Measurements from ENCODE around the gene PIGW.

DNA sequence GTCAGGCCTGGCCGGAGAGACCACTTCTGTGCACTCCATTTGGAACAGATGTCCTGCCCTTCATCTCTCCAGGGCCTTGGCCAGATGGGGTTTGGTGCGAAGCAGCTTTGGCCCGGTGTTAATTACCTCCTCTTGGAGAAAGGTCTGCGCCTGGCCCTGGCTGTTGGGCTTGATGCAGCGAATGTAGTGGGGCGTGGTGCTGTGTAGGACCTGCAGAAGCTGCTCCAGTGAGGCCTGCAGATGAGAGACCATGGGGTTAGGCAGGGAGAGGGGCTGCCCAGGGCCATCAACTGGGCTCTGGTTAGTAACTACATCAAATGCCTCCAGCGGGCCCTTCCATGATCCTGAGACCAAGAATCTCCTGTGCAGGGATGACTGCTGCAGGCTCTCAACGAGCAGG, 29.6 kb upstream of the PIGW start:
- TF ChIP-seq CTCF (IDR thresholded peaks at IDR 0.05) (no peak), POLR2A (IDR thresholded peaks at IDR 0.05) (no peak)
